ENCODE data around the gene STX1B.
A peak's percentile ranks its signal among the peaks of the same experiment; 100 is the strongest.

GRCh38 chr16:30957456-30958174 is 52.8 kb downstream of the STX1B start, which contains the start of gene SETD1A:
- peak in 1 of 2 experiments; percentile 74; a peak in 1 of 4 replicates for TF ChIP-seq SIN3A (conservative IDR thresholded peaks at IDR 0.05 in 1 of 2, IDR thresholded peaks at IDR 0.05 in 1 of 2; ENCODE audit: low read depth in 1 of 2, low read length in 2 of 2)
- TF ChIP-seq HDAC6 (IDR thresholded peaks at IDR 0.05; ENCODE audit: low read depth, low read length): no peak
- no peak for TF ChIP-seq CTCF (IDR thresholded peaks at IDR 0.05; ENCODE audit: control extremely low read depth in 1 of 3, insufficient read depth in 1 of 3, low read depth in 1 of 3, low read length in 3 of 3)
- peak; percentile 76; the same call in 1 of the 2 replicates for TF ChIP-seq SP1 (IDR thresholded peaks at IDR 0.05; ENCODE audit: low read depth, low read length)
- peak; percentile 95 for TF ChIP-seq ASH2L (IDR thresholded peaks at IDR 0.05; ENCODE audit: low read length)
- no peak; the same call in 1 of the 2 replicates for TF ChIP-seq POLR2AphosphoS5 (IDR thresholded peaks at IDR 0.05; ENCODE audit: low read depth, low read length)
- TF ChIP-seq SAP30 (IDR thresholded peaks at IDR 0.05; ENCODE audit: insufficient read depth, insufficient replicate concordance, low read length): no peak
- no peak for TF ChIP-seq SUZ12 (IDR thresholded peaks at IDR 0.05; ENCODE audit: low read length)
- TF ChIP-seq NANOG (IDR thresholded peaks at IDR 0.05; ENCODE audit: insufficient read depth, low read depth, low read length, poor library complexity, severe bottlenecking): no peak
- no peak for TF ChIP-seq ZNF274 (IDR thresholded peaks at IDR 0.05; ENCODE audit: borderline replicate concordance, extremely low read depth, low read length)
- TF ChIP-seq CBX8 (IDR thresholded peaks at IDR 0.05; ENCODE audit: borderline replicate concordance, low read depth, low read length): no peak
- TF ChIP-seq CEBPB (IDR thresholded peaks at IDR 0.05; ENCODE audit: low read depth, low read length): no peak
- no peak for TF ChIP-seq RXRA (IDR thresholded peaks at IDR 0.05; ENCODE audit: insufficient read depth, low read depth, low read length)
